ENCODE results near the gene GAL.

- no peak for TF ChIP-seq CTCF (conservative IDR thresholded peaks at IDR 0.05; ENCODE audit: low read depth, low read length)
- TF ChIP-seq EZH2 (IDR thresholded peaks at IDR 0.05; ENCODE audit: borderline replicate concordance, low read depth, low read length, poor library complexity, severe bottlenecking), result no peak
These were observed 9.9 kb upstream of the GAL start for GRCh38 chr11:68674461-68674860.

Data from A673 (cell line).